ENCODE data around the gene CFAP46. TPM values are rescaled to one million over a fixed set of nuclear protein-coding genes. Genes with fewer than 3 reads are reported as not detected.

CFAP46 gene
- total RNA-seq (2013; cell fraction: nucleolus; rRNA removed): not detected in 2 replicates
- not detected in 2 replicates for total RNA-seq (2014; rRNA removed)
- total RNA-seq (2014; rRNA removed; fragmentation: Illumina TruSeq; extraction: Trizol): not detected in 2 replicates
- not detected in 2 replicates for total RNA-seq (2021)
- not detected for polyA plus RNA-seq (2011; ENCODE audit: low read depth)
- 0.01 TPM in 1 of 2 replicates, not detected in the other for polyA plus RNA-seq (2011; rRNA removed)
- 0.03 TPM in 2 replicates for polyA plus RNA-seq (2011; cell fraction: cytosol; rRNA removed)
- polyA plus RNA-seq (2011; cell fraction: nucleus; rRNA removed): 0.07 and 0.22 TPM in 2 replicates
- 0.19 and 0.39 TPM in 2 replicates for polyA plus RNA-seq (2012)
- polyA plus RNA-seq (2014; fragmentation: Illumina TruSeq; extraction: Trizol): not detected in 2 replicates
- polyA plus RNA-seq (2014; fragmentation: Nextera tagmentation; extraction: Ambion mirVana): not detected
- polyA plus RNA-seq (2014; rRNA removed): 0.18 TPM in 1 of 2 replicates, not detected in the other
- polyA plus RNA-seq (2016; fragmentation: Nextera tagmentation; extraction: Ambion mirVana): under 1 TPM in 1 of 2 experiments, not detected in 1; 0.03 TPM
- 0.10 TPM in 1 of 2 replicates, not detected in the other for polyA minus RNA-seq (2011; rRNA and poly(A)+ RNA removed)
- polyA minus RNA-seq (2011; cell fraction: cytosol; rRNA and poly(A)+ RNA removed): not detected in 2 replicates
- 0.12 and 0.48 TPM in 2 replicates for polyA minus RNA-seq (2011; cell fraction: nucleus; rRNA and poly(A)+ RNA removed)
- Bru-seq, nascent RNA: percentile 5 among the genes with signal in this experiment
- percentile 7 among the genes with signal in this experiment for BruChase-seq, experiment 1, labeled RNA remaining after a 6-hour chase
- percentile 5 among the genes with signal in this experiment for BruChase-seq, experiment 2, labeled RNA remaining after a 2-hour chase
- long read RNA-seq, experiment 1, partial matches to known transcripts: 1 of 1 reads
- long read RNA-seq, experiment 1, other reads (novel, unspliced or antisense): 0 of 1 reads
- long read RNA-seq, experiment 2: 0 reads

- ChIA-PET RAD21 (ENCODE audit: unreplicated experiment) (no interaction called here), SMC1A (ENCODE audit: uncharacterized antibody, unreplicated experiment) (no interaction called here)
- in situ Hi-C loops (cut with MboI): no loop called here
Measured at GRCh38 chr10:132942101-132943057, at the start of gene CFAP46. Gene CFAP46 (minus strand): TSS chr10:132942570. CDS start chr10:132942484, 86 bp downstream.

More at GRCh38 chr10:132942101-132943057, at the start of gene CFAP46:
- Histone ChIP-seq H3K4me3 (no peak within 1 kb of the TSS), H3K27ac (ENCODE audit: control insufficient read depth, insufficient read depth) (no peak within 1 kb of the TSS), H2AFZ (ENCODE audit: control insufficient read depth, low read depth, low read length) (no peak within 1 kb of the TSS), H3K36me3 (ENCODE audit: control insufficient read depth in 2 of 2, insufficient read depth in 2 of 2, low read length in 1 of 2) (no peaks in the 10 kb centered on the region), H3K27me3 (replicated peaks in 1 of 2; ENCODE audit: control insufficient read depth in 2 of 2, insufficient read depth in 2 of 2, low read length in 1 of 2) (peaks cover 0 to 2% of the 10 kb centered on the region in 2 experiments; a peak in 2 of 4 replicates), H3K4me1 (ENCODE audit: control insufficient read depth, insufficient read depth, low read length) (peaks cover 10% of the 10 kb centered on the region), H3K9me3 (replicated peaks; ENCODE audit: control insufficient read depth, insufficient read depth, low read length) (no peaks in the 10 kb centered on the region), H3K79me2 (ENCODE audit: control insufficient read depth, insufficient read depth, low read length) (no peaks in the 10 kb centered on the region), H3K9ac (ENCODE audit: control insufficient read depth, insufficient read depth, low read length) (no peak within 1 kb of the TSS), H4K20me1 (ENCODE audit: control insufficient read depth, insufficient read depth) (no peaks in the 10 kb centered on the region), H3K4me2 (ENCODE audit: control insufficient read depth, insufficient read depth) (no peak within 1 kb of the TSS)
- ChIA-PET CTCF (no interaction called here), POLR2A (no interaction called here)
- no peak for FAIRE-seq
- DNase-seq (ENCODE audit: low read depth, low spot score): no peak
- no TSS peak for BruUV-seq (replicated peaks)
- ATAC-seq: no peak
- intact Hi-C loops (cut with micrococcal nuclease; ENCODE audit: unreplicated experiment): no loop called here
- no peak for TF ChIP-seq POU2F2 (IDR thresholded peaks at IDR 0.05; ENCODE audit: borderline replicate concordance, low read depth, low read length)
- peak; percentile 82 for TF ChIP-seq ZNF24 (IDR thresholded peaks at IDR 0.05)
- 18% methylated on average over 32 of the region's 90 CpGs for WGBS (ENCODE audit: insufficient coverage, insufficient replicate concordance, low lambda C conversion rate, missing lambda C conversion rate)
